ENCODE data around the gene WASHC1.
"Not testable (repeated sequence)": the region's sequence is repeated elsewhere in the genome, so short reads cannot be mapped to it uniquely, and the experiment has no call there.

DNA sequence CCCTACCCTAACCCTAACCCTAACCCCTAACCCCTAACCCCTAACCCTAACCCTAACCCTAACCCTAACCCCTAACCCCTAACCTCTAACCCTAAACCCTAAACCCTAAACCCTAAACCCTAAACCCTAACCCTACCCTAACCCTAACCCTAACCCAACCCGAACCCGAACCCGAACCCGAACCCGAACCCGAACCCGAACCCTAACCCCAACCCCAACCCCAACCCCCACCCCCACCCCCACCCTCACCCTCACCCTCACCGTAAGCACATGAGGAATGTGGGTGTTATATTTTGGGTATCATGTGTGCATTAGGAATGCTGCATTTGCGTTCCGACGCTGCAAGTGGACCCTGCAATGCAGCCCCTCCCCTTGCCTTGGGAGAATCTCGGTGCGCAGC, 19.0 kb downstream of the WASHC1 start:
- TF ChIP-seq, protein P1, sequence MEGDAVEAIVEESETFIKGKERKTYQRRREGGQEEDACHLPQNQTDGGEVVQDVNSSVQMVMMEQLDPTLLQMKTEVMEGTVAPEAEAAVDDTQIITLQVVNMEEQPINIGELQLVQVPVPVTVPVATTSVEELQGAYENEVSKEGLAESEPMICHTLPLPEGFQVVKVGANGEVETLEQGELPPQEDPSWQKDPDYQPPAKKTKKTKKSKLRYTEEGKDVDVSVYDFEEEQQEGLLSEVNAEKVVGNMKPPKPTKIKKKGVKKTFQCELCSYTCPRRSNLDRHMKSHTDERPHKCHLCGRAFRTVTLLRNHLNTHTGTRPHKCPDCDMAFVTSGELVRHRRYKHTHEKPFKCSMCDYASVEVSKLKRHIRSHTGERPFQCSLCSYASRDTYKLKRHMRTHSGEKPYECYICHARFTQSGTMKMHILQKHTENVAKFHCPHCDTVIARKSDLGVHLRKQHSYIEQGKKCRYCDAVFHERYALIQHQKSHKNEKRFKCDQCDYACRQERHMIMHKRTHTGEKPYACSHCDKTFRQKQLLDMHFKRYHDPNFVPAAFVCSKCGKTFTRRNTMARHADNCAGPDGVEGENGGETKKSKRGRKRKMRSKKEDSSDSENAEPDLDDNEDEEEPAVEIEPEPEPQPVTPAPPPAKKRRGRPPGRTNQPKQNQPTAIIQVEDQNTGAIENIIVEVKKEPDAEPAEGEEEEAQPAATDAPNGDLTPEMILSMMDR (IDR thresholded peaks at IDR 0.05) = not testable (repeated sequence)
- TF ChIP-seq POLR2AphosphoS5, POLR2A, EP300 (IDR thresholded peaks at IDR 0.05): not testable (repeated sequence)

All from gastroesophageal sphincter (tissue), 3 donors.